ENCODE data around the gene TTYH2.

The TTYH2 gene

DNA sequence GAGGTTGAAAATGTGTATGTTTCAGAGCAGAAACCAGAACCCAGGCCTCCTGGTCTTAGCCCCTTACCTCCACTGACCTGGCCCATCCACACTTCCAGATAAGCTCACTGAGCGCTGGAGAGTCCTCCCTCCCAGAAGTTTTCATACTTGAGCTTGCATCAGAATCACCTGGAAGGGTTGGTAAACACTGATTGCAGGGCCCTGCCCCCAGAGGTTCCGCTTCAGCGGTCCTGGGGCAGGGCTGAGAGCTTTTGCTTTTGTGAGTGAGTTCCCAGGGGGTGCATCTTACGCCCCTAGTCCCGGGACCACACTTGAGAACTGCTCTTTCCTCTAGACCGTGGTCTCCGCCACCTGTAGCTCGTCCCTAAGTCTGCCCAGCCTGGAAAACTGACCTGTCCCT lies 20.6 kb downstream of the TTYH2 start:
- no peak for DNase-seq (ENCODE audit: low read depth in 2 of 2, low spot score in 1 of 2)

DNA sequence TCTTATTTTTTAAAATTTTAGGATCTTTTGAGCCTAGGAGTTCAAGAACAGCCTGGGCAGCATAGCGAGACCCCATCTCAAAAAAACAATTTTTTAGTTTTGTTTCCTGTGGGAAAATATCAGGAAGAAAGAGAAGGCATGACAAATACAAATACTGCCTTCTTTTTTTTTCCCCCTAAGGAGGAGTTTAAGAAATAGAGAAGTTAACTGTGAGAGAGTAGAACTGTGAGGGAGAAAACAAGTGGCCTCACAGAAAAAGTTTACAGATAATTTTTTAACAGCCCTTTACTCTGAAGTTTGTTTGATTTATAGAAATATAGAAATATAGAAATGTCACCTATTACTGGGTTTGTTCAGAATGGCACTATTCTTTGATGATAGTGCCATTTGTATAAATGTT lies 21.1 kb downstream of the TTYH2 start:
- DNase-seq (ENCODE audit: low read depth in 2 of 2, low spot score in 1 of 2): no peak

DNA sequence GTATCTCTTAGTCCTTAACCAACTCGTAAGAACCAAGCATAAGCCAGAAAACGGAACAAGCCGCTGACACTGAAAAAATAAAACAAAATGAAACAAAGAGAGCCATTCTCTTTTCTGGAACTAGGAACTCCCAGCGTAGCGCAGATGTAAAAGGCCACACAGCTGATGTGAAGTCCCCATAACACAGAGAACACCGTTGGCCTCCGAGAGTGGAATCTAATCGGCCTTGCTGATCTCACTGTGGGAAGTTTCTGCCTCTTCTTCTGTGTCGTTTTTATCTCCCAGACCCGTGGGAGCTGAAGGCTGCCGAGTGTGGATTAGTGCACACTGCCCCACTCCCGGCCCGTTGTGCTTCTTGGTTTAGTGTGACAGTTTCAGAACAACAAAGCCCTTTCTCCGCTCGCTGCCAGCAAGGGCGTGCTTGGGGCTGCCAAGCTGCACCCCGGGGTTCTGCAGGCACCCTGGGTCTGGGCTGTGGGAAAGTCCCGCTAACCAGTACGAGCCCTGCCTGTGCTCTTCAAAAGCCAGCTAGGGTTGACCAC lies 21.7 kb downstream of the TTYH2 start:
- no peak for DNase-seq (ENCODE audit: low read depth in 2 of 2, low spot score in 1 of 2)

DNA sequence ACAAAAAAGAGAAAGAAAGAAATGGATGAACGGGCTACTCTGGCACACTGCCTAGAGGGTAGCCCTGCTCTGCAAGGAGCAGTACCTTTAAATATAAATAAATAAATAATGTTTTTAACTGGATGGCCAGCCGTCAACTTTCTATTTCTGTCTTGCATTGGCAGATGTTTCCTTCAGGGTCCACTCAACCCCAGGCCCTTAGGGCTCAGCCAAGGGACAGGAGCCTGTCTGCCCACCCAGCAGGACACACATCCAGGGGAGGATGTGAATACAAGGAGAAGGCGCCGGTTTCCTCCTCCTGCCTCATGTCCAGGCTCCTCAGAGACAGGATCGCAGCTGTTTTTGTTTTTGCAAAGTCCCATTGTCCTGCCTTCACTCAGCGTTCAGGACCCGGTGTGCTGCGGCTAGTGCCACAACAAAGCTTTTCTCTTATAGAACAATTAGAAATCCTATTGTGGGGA lies 22.6 kb downstream of the TTYH2 start:
- DNase-seq (ENCODE audit: low read depth in 2 of 2, low spot score in 1 of 2): no peak

DNA sequence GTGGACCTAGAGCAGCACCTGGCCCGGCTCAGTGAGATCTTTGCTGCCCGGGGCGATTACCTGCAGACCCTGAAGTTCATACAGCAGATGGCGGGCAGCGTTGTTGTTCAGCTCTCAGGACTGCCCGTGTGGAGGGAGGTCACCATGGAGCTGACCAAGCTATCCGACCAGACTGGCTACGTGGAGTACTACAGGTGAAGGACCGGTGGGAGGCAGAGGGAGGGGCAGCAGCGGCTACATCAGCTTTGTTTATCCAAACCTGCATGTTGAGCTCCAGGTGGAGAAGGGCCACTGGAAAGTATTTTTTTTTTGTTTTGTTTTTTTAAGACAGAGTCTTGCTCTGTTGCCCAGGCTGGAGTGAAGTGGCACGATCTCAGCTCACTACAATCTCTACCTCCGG lies 23.9 kb downstream of the TTYH2 start:
- no peak for DNase-seq (ENCODE audit: low read depth in 2 of 2, low spot score in 1 of 2)

DNA sequence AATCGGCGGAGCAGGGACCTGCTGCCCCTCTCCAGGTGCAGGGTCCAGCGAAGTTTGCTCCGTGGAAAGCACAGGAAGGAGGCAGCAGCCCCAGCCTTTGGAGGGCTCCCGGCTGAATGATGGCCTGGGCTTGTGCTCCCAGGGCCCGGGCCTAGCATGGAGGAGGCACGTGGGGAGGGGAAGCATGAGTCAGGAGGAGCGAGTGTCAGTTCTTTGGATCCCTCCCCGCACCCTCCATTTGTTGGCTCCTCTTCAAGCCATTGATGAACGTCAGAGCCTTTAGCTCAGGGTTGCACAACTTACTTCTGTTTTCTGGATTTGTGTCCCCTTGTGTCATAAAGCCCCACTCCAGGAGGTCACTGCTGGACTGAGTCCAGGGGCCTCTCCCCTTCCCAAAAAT lies 25.8 kb downstream of the TTYH2 start:
- no peak for DNase-seq (ENCODE audit: low read depth in 2 of 2, low spot score in 1 of 2)

DNA sequence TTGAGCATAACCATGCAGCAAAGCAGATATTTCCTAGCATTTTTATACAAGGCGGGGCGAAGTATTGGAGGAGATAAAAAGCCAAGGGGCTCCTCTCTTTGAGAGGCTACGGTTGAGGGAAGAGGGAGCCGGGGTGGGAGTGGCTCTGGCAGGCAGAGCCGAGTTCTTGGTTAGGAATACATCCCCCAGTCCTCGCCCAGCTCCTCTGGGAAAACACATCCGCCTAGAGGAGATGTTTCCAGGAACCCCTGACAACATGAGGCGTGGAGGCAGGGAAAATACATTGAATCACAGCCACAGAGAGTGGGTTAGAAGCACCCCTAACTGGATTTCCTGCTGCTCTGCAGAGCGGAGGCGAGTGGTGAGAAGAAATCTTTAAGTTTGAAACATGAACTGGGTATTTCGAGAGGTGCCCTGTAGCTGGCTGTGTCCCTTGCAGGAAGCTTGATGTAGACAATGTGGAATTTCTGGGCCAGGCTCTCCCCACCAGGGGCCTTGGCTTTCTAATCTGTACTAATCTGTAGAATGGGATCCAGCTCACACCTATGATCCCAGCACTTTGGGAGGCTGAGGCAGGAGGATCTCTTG lies 27.3 kb downstream of the TTYH2 start:
- DNase-seq (ENCODE audit: low read depth in 2 of 2, low spot score in 1 of 2): no peak

DNA sequence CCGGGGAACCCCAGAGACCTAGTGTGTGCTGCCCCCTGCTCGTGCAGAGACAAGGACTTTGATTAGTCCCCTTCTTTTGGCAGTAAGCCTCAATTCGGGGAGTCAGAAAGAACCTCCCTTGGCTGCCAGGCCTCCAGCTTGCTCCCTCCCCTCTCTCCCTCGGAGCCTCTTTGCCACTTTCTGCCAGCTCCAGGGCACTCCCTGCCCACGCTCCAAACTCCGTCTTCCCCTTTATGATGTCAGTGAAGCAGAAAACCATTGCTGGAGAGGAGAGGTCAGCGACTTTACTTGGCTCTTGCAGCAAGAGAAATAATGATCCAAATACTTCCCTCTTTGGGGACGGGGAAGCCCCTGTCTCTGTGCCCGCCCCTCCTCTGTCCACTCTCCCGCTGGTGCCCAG lies 28.1 kb downstream of the TTYH2 start:
- DNase-seq (ENCODE audit: low read depth in 2 of 2, low spot score in 1 of 2): no peak

DNA sequence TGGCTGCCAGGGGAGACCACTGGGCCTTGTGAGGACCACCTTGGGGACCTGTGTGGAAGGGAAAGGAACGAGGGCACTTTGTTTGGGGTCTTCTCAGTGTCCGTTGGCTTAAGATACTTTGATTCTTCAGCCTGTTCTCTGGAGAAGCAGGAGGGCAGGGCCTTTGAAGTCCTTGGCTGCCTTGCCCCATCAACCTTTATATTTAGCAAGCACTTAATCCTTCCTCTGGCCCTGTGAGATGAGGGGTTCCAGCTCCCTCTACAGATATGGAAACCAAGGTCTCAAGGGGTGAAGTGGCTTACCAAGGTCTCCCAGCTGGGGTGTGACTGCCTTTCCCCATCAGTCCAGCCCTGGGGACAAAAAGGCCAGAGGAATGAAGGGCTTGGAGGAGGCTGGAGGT lies 28.5 kb downstream of the TTYH2 start:
- no peak for DNase-seq (ENCODE audit: low read depth in 2 of 2, low spot score in 1 of 2)

DNA sequence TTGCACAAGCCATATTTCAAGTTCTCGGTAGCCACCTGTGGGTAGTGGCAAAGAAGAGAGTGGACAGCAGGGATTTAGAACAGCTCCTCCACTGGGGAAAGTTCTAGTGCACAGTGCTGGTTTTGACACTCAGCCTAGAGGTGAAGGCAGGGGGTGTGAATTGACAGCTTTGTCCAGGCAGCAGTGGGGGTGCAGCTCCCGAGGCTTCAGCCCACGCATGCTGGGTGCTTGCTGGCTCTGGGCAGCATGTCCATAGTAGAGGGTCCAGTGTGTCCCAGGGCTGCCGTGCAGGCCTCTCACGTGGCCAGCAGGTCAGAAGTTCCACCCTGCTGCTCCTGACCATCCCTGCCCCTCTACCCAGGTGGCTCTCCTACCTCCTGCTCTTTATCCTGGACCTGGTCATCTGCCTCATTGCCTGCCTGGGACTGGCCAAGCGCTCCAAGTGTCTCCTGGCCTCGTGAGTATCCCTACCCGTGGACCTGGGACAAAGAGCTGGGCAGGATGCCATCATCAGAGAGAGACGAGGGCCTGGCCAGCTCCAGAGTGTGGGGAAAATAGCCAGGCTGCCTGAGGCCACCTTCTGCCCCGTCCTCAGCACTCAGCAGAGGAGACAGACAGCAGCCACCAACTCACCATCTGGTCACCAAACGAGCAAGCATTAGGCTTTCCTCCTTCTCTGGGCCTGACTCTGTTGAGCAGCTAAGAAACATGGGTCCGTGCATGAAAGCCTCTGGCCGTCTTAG lies 29.8 kb downstream of the TTYH2 start:
- DNase-seq (ENCODE audit: low read depth in 2 of 2, low spot score in 1 of 2): no peak

DNA sequence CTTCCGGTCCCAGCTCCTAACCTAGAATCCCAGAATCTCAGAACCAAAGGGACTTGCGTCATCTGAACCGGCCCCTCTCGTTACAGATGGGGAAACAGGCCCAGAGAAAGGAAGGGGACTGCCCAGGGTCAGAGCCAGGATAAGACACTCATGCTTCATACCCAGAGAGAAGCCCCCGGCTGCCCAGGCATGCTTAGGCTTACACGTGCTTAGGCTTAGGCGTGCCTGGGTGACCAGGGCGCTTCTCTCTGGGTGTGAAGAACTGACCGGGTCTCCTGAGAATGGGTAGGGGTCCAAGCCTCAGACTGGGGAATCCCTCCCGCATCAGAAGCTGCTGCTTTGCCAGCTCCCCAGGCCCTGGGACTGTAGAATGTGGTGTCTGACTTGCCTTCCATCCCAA lies 30.8 kb downstream of the TTYH2 start:
- DNase-seq (ENCODE audit: low read depth in 2 of 2, low spot score in 1 of 2): no peak

DNA sequence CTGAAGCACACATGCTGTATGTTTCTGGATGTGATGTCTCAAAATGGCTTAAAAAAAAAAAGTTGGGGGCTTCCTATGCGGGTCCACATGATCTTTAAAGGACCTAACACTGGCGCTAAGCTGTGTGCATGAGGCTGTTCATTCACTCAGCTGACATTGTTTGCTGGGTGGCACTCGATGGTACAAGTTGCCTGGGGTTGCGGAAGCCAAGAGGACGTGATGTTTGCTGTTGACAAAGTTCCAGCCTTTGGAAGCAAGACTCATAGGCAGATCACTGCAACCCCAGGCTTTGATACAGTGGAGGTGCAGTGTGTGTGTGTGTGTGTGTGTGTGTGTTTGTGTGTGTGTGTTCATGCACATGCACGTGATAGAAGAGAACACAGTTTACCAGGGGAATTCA lies 31.2 kb downstream of the TTYH2 start:
- DNase-seq (ENCODE audit: low read depth in 2 of 2, low spot score in 1 of 2): no peak

DNA sequence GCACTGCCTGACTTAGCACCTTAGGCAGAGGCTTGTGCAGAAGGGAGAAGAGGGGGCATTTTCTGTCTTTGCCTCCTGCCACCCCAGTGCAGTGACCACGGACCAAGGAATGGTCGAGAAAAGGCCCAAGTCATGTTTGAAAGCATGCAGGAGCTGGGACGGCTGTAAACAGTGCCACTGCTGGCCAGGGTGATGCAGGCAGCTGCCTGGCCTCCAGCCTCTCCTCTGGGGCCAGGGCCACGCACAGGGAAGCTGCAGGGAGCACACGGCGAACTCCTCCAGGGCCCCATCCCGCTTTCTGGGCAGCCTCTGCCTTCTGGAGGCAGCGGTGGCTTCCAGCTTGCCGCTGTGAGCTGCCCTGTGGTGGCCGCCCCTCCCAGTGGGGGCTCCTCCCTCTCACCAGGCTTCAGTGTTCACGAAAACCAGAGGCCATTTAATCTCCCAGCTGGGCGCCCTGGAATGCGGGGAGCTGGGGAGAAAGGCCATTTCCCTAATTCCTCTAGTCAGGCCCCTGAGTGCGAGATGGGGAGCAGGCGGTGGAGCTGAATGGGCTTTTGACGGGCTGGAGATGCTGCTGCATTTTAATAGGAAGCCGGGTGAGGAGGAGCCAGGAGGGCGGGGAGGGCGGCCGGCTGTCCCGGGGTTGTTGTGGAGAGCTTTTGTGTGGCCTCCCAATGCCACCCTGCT lies 31.9 kb downstream of the TTYH2 start:
- DNase-seq (ENCODE audit: low read depth in 2 of 2, low spot score in 1 of 2): no peak

DNA sequence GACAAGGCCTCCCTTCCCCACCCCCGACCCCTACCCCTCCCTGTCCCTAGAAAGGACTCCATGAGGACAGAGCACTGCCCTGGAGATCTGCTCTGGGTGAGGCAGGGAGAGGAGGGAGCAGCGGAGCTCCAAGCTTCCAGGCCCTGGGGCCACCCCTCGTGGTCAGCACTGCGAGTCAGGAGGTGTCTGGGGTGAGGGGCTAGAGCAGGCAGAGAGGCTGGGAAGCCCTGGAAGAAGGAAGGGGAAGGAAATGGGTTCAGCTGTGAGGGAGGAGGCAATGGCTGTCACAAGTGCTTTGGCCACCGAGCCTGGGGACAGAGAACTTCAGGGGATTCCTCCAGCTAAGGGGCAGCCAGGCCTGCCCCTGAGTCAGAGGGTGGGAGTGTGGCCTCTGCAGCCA lies 32.5 kb downstream of the TTYH2 start:
- DNase-seq (ENCODE audit: low read depth in 2 of 2, low spot score in 1 of 2): no peak

DNA sequence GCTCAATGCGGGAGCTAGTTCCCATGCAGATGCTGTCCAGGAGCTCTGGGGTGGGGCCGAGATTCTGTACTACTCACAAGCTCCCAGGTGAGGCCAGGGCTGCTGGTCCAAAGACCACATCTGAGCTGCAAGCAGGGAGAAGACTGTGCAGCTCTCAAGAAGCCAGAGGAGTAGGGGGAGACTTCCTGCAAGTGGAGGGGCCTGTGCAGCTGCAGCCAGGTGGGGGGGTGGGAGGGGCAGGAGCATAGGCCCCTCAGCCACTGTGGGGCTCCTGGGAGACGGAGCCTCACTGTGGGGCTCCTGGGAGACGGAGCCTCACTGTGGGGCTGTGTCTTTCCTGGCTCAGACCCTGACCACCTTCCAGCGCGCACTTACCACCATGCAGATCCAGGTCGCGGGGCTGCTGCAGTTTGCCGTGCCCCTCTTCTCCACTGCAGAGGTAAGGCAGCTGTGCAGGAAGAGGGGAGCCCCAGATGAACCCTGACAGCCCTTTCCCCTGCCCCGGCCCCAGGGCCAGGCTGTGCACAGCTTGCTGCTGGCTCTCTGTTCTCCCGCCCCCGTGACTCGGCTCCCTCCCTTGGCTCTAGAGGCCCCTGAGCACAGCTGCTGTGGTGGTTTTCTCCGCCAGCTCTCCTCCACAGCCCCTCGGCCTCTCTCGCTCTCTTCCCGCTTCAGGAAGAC lies 36.4 kb downstream of the TTYH2 start:
- DNase-seq (ENCODE audit: low read depth in 2 of 2, low spot score in 1 of 2): no peak

DNA sequence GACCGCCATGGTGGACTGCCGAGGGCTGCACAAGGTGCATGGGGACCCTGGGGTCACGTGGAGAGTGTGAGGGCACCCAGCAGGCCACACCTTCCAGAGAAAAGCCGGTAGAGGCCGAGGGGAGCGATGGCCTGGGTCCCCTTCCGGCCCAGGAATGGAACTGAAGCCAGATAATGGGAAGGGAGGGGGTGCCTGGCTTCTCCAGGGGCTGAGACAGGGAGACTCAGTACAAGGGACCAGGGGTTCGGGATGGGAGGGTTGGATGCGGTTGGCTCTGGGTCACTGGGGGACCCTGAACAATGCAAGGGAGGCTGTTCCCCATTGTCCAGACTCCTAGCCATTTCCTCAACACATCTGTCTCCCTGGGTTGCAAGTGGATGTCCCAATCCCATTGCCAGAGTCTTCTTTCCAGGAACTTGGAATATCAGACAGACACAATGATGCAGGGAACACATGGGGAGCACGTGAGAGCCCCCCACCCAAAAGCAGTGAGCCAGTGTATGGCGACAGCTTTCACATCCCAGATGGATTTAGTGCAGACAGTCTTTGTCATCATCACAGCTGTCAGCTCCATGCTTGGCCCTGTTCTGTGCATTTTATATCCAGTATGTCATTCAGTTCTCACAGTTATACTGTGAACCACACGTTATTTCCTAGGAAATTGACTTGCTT lies 37.1 kb downstream of the TTYH2 start:
- DNase-seq (ENCODE audit: low read depth in 2 of 2, low spot score in 1 of 2): no peak

DNA sequence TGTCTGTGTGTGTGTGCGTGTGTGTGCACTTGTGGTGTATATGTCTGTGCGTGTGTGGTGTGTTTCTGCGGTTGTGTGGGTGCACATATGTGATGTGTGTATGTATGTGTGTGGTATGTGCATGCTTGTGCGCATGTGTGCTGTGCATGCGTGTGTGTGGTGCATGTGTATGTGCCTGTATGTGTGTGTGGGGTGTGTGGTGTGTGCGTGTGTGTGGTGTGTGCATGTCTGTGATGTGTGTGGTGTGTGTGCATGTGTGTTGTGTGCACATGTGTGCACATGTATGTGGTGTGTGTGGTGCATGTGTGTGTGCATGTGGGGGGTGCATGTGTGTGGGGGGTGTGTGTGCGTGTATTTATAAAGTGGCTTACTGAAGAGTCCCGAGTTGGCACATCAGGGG lies 37.7 kb downstream of the TTYH2 start:
- no peak for DNase-seq (ENCODE audit: low read depth in 2 of 2, low spot score in 1 of 2)

DNA sequence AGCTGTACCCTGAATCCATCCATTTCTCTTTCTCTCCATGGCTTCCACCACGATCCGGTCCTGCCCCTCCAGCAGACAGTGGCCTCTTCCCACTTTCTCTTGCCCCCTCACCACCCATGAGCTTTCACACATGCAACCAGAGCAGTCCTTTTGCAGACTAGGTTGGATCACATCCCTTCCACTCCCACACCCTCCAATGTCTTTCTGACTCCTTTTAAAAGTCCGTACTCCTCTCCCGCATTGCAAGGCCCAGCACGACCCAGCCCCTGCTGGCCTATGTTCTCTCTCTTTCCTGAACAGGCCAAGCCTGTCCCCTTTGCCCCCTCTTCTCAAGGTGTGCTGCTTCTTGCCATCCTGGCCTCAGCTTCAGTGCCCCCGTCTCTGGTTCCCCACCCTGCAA lies 38.2 kb downstream of the TTYH2 start:
- no peak for DNase-seq (ENCODE audit: low read depth in 2 of 2, low spot score in 1 of 2)

DNA sequence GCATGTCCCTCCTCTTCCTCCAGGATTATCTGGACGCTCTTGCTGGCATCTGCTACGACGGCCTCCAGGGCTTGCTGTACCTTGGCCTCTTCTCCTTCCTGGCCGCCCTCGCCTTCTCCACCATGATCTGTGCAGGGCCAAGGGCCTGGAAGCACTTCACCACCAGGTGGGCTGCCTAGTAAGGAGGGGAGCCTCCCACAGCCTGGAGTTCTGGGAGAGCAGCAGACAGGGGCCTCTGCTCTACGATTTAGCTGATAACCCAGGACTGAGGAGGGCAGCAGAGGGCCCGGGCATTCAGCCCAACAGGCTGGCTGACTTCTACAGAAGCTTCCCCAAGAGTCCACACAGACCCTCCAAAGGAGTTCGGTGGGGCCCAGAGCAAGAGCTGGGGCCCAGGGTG lies 38.8 kb downstream of the TTYH2 start:
- no peak for DNase-seq (ENCODE audit: low read depth in 2 of 2, low spot score in 1 of 2)

DNA sequence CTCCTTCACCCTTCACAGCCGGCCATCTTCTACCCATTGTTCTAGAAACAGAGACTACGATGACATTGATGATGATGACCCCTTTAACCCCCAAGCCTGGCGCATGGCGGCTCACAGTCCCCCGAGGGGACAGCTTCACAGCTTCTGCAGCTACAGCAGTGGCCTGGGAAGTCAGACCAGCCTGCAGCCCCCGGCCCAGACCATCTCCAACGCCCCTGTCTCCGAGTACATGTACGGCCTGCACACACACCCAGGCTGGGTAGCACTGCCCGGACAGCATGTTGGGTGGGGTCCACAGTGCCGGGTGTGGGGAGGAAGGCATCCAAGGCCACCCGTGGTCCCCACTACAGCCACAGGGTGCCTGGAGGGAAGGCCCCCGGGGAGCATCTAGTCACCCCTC lies 39.7 kb downstream of the TTYH2 start:
- no peak for DNase-seq (ENCODE audit: low read depth in 2 of 2, low spot score in 1 of 2)

DNA sequence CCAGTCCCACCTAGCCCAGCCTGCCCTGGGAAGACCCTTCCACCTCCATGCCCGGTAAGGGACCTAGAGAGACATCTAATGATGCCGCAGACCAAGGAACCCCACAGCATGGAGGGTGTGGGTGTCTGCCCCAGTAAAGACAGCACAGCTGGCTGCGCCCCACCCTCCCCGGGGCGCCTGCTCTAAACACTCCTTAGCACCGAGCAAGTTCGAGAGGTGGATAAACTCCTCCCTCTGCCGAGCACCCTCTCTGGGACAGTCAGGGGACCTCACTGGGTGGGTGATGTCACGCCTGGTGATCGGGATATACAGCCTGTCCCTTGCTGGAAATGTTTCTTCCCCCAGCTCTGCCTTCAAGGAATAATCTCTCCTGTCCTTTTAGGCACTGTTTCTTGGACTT lies 43.9 kb downstream of the TTYH2 start:
- DNase-seq (ENCODE audit: low read depth in 2 of 2, low spot score in 1 of 2): no peak
